Measurements from ENCODE around the gene SNAI1. TPM values are rescaled to one million over a fixed set of nuclear protein-coding genes. Genes with fewer than 3 reads are reported as not detected.
A peak's percentile ranks its signal among the peaks of the same experiment; 100 is the strongest.

Gene SNAI1
- total RNA-seq, 3 donors from 2014 or later = 0.80 to 5.0 (median 4.3) TPM

- no peaks in the 10 kb centered on the region for H3K9me3 ChIP-seq
- no peaks in the 10 kb centered on the region for H3K36me3 ChIP-seq
- intact Hi-C loops (cut with DNase I; ENCODE audit: low total_unique reads) = no loop called here
- H3K4me3 ChIP-seq = no peak overlapping the region
- DNase-seq (ENCODE audit: low spot score in 2 of 2) = peak in 1 of 2 donors; percentile 22
- peak overlapping the region in 1 of 2 donors; percentile 17 for H3K27ac ChIP-seq
- no peaks in the 10 kb centered on the region for H3K27me3 ChIP-seq
- TF ChIP-seq POLR2AphosphoS5 (IDR thresholded peaks at IDR 0.05) (no peak), POLR2A (IDR thresholded peaks at IDR 0.05) (no peak), CTCF (IDR thresholded peaks at IDR 0.05) (no peak)
- H3K4me1 ChIP-seq = no peaks in the 10 kb centered on the region
Observed at GRCh38 chr20:50023116-50023805, 40.5 kb downstream of the SNAI1 start.

- H3K9me3 ChIP-seq = no peaks in the 10 kb centered on the region
- no peak overlapping the region for H3K4me3 ChIP-seq
- no peak for DNase-seq (ENCODE audit: low spot score in 2 of 2)
- intact Hi-C loops (cut with DNase I; ENCODE audit: low total_unique reads) = no loop called here
- peaks cover 0 to 8% of the 10 kb centered on the region in 2 donors for H3K4me1 ChIP-seq
- H3K27me3 ChIP-seq = no peaks in the 10 kb centered on the region
- TF ChIP-seq CTCF (IDR thresholded peaks at IDR 0.05) (no peak), POLR2AphosphoS5 (IDR thresholded peaks at IDR 0.05) (no peak), POLR2A (IDR thresholded peaks at IDR 0.05) (no peak)
- no peaks in the 10 kb centered on the region for H3K36me3 ChIP-seq
- peak overlapping the region; percentile 3 to 17 for H3K27ac ChIP-seq
Observed at GRCh38 chr20:50026746-50027575, 44.2 kb downstream of the SNAI1 start.

- peaks cover 0 to 8% of the 10 kb centered on the region in 2 donors for H3K4me1 ChIP-seq
- H3K9me3 ChIP-seq = no peaks in the 10 kb centered on the region
- H3K4me3 ChIP-seq = no peak overlapping the region
- DNase-seq (ENCODE audit: low spot score in 2 of 2) = peak; percentile 53 to 77
- TF ChIP-seq POLR2AphosphoS5 (IDR thresholded peaks at IDR 0.05) (peak in 2 of 3 donors; percentile 15 to 62), POLR2A (IDR thresholded peaks at IDR 0.05) (no peak)
- H3K27me3 ChIP-seq = no peaks in the 10 kb centered on the region
- peak overlapping the region; percentile 17 to 52 for H3K27ac ChIP-seq
- no peaks in the 10 kb centered on the region for H3K36me3 ChIP-seq
- intact Hi-C loops (cut with DNase I; ENCODE audit: low total_unique reads) = no loop called here
Observed at GRCh38 chr20:50027611-50028105, 44.9 kb downstream of the SNAI1 start.

GRCh38 chr20:50029083-50029696 is 46.4 kb downstream of the SNAI1 start:
- Histone ChIP-seq H3K9me3 (no peaks in the 10 kb centered on the region), H3K27ac (peak overlapping the region in 1 of 2 donors; percentile 48), H3K4me3 (no peak overlapping the region), H3K4me1 (peaks cover 0 to 8% of the 10 kb centered on the region in 2 donors), H3K36me3 (no peaks in the 10 kb centered on the region), H3K27me3 (no peaks in the 10 kb centered on the region)
- no peak for DNase-seq (ENCODE audit: low spot score in 2 of 2)
- intact Hi-C loops (cut with DNase I; ENCODE audit: low total_unique reads) = no loop called here
- no peak for TF ChIP-seq POLR2AphosphoS5 (IDR thresholded peaks at IDR 0.05)
- TF ChIP-seq CTCF (IDR thresholded peaks at IDR 0.05) = no peak

GRCh38 chr20:50029697-50030461 is 47.1 kb downstream of the SNAI1 start:
- Histone ChIP-seq H3K4me1 (peaks cover 0 to 8% of the 10 kb centered on the region in 2 donors), H3K4me3 (no peak overlapping the region), H3K27ac (peak overlapping the region in 1 of 2 donors; percentile 76), H3K36me3 (no peaks in the 10 kb centered on the region), H3K27me3 (no peaks in the 10 kb centered on the region), H3K9me3 (no peaks in the 10 kb centered on the region)
- TF ChIP-seq CTCF (IDR thresholded peaks at IDR 0.05) = no peak
- TF ChIP-seq POLR2AphosphoS5 (IDR thresholded peaks at IDR 0.05) = peak in 1 of 3 donors; percentile 67
- intact Hi-C loops (cut with DNase I; ENCODE audit: low total_unique reads) = no loop called here
- no peak for DNase-seq (ENCODE audit: low spot score in 2 of 2)

Measured in breast epithelium (tissue), 4 donors.